NOMO-1 (cell line): Measurements from ENCODE around the gene TNS1.

Source experiments
- DNase-seq, 2 experiments: peaks; one replicate each; lab custom pipeline; 2025; ENCODE audit not compliant: unreplicated experiment in 2 of 2; lab: John Stamatoyannopoulos, UW

Gene TNS1

GRCh38 chr2:217919204-217919603, 83.6 kb downstream of the TNS1 start:
- DNase-seq = no peak

GRCh38 chr2:217918308-217919024, 84.3 kb downstream of the TNS1 start:
- no peak for DNase-seq

GRCh38 chr2:217916504-217917254, 86.1 kb downstream of the TNS1 start:
- DNase-seq = no peak

- DNase-seq = no peak
Observed at GRCh38 chr2:217915706-217916105, 87.1 kb downstream of the TNS1 start.

GRCh38 chr2:217914878-217915277, 87.9 kb downstream of the TNS1 start:
- DNase-seq = no peak

- no peak for DNase-seq
Observed at GRCh38 chr2:217914078-217914477, 88.7 kb downstream of the TNS1 start.

GRCh38 chr2:217913436-217913835, 89.4 kb downstream of the TNS1 start:
- DNase-seq = no peak

- DNase-seq = no peak
Observed at GRCh38 chr2:217912098-217913024, 90.4 kb downstream of the TNS1 start.

- no peak for DNase-seq
Observed at GRCh38 chr2:217911283-217912097, 91.3 kb downstream of the TNS1 start.

- DNase-seq = no peak
Observed at GRCh38 chr2:217910875-217911212, 92.0 kb downstream of the TNS1 start.

GRCh38 chr2:217909156-217909820, 93.5 kb downstream of the TNS1 start:
- no peak for DNase-seq

GRCh38 chr2:217908544-217908943, 94.3 kb downstream of the TNS1 start:
- DNase-seq = no peak

GRCh38 chr2:217907266-217907665, 95.5 kb downstream of the TNS1 start:
- no peak for DNase-seq

- DNase-seq = no peak
Observed at GRCh38 chr2:217906798-217907197, 96.0 kb downstream of the TNS1 start.

GRCh38 chr2:217905896-217906295, 96.9 kb downstream of the TNS1 start:
- DNase-seq = no peak

- no peak for DNase-seq
Observed at GRCh38 chr2:217905395-217905794, 97.4 kb downstream of the TNS1 start.

- DNase-seq = no peak
Observed at GRCh38 chr2:217904614-217904965, 98.2 kb downstream of the TNS1 start.

GRCh38 chr2:217903859-217904613, 98.8 kb downstream of the TNS1 start:
- no peak for DNase-seq

GRCh38 chr2:217903142-217903858, 99.5 kb downstream of the TNS1 start:
- DNase-seq = no peak
